Colon (tissue), 2 donors: ENCODE results near the gene SNX6.
"Not testable (repeated sequence)": the region's sequence is repeated elsewhere in the genome, so short reads cannot be mapped to it uniquely, and the experiment has no call there.

ENCODE experiments used
- FAIRE-seq: peaks from 2 replicates; lab custom pipeline; 2012; peaks lifted over from hg19 to GRCh38; lab: Jason Lieb, UNC
- donor health status: control.
- donor health status: control.

Gene SNX6

GRCh38 chr14:34562776-34563150 is 67.2 kb downstream of the SNX6 start:
- FAIRE-seq: no peak

- not testable (repeated sequence) for FAIRE-seq
These were observed 67.7 kb downstream of the SNX6 start for GRCh38 chr14:34562037-34562775.

GRCh38 chr14:34556498-34556829 is 73.5 kb downstream of the SNX6 start:
- FAIRE-seq: not testable (repeated sequence)

- FAIRE-seq: not testable (repeated sequence)
These were observed 74.1 kb downstream of the SNX6 start for GRCh38 chr14:34555583-34556497.

- FAIRE-seq: no peak
These were observed 75.3 kb downstream of the SNX6 start for GRCh38 chr14:34554540-34555250.

- FAIRE-seq: not testable (repeated sequence)
These were observed 80.5 kb downstream of the SNX6 start for GRCh38 chr14:34549276-34549966.

- FAIRE-seq: no peak
These were observed 81.4 kb downstream of the SNX6 start for GRCh38 chr14:34548472-34548981.

- FAIRE-seq: not testable (repeated sequence)
These were observed 82.8 kb downstream of the SNX6 start for GRCh38 chr14:34547136-34547520.

GRCh38 chr14:34546272-34547135 is 83.4 kb downstream of the SNX6 start:
- not testable (repeated sequence) for FAIRE-seq

- not testable (repeated sequence) for FAIRE-seq
These were observed 89.5 kb downstream of the SNX6 start for GRCh38 chr14:34540181-34541059.

- no peak for FAIRE-seq
These were observed 90.4 kb downstream of the SNX6 start, which contains the start of gene EAPP for GRCh38 chr14:34539407-34540180. Gene EAPP (minus strand): TSS chr14:34539701. CDS start chr14:34539628, 73 bp downstream.

- no peak for FAIRE-seq
These were observed 91.0 kb downstream of the SNX6 start for GRCh38 chr14:34538871-34539406.

- not testable (repeated sequence) for FAIRE-seq
These were observed 91.9 kb downstream of the SNX6 start for GRCh38 chr14:34538096-34538495.

- no peak for FAIRE-seq
These were observed 92.3 kb downstream of the SNX6 start for GRCh38 chr14:34537677-34538009.

- no peak for FAIRE-seq
These were observed 92.8 kb downstream of the SNX6 start for GRCh38 chr14:34536951-34537676.

GRCh38 chr14:34527591-34527990 is 102.4 kb downstream of the SNX6 start:
- FAIRE-seq: no peak

- not testable (repeated sequence) for FAIRE-seq
These were observed 105.7 kb downstream of the SNX6 start for GRCh38 chr14:34524216-34524615.

GRCh38 chr14:34522496-34522895 is 107.5 kb downstream of the SNX6 start:
- FAIRE-seq: no peak
